Neutrophil (primary cell): ENCODE data around the gene BAIAP2L2.
"Not testable (repeated sequence)": the region's sequence is repeated elsewhere in the genome, so short reads cannot be mapped to it uniquely, and the experiment has no call there.

Experiments used
- H3K27ac ChIP-seq: fragments of 200-600 bp; sonication (generic); 2 replicates; pipeline ENCODE4 v1.5.1; 2016; ENCODE audit warnings: mild to moderate bottlenecking, moderate library complexity
- H3K27me3 ChIP-seq: fragments of 200-600 bp; sonication (generic); 2 replicates; pipeline ENCODE4 v1.6.0; 2016; ENCODE audit warnings: mild to moderate bottlenecking
- H3K36me3 ChIP-seq: fragments of 200-600 bp; sonication (generic); 2 replicates; pipeline ENCODE4 v1.5.1; 2017
- H3K4me1 ChIP-seq, 2 experiments: fragments of 200-600 bp in 1 of 2; sonication (generic) in 1 of 2; 1 replicate in 1 of 2; 2 replicates in 1 of 2; pipeline versions ENCODE4 v1.5.1 to v1.6.1; 2013 to 2016; ENCODE audit warnings: low read depth in 1 of 2, low read length in 1 of 2, mild to moderate bottlenecking in 1 of 2, moderate library complexity in 1 of 2; ENCODE audit not compliant: control insufficient read depth in 1 of 2, insufficient read depth in 1 of 2
- H3K4me3 ChIP-seq, 2 experiments: fragments of 200-600 bp in 1 of 2; sonication (generic) in 1 of 2; 1 replicate in 1 of 2; 2 replicates in 1 of 2; pipeline ENCODE4 v1.5.1; 2013 to 2016; ENCODE audit warnings: low read depth in 1 of 2, low read length in 1 of 2, mild to moderate bottlenecking in 1 of 2, moderate library complexity in 1 of 2
- H3K9me3 ChIP-seq: fragments of 200-600 bp; sonication (generic); 2 replicates; pipeline ENCODE4 v1.5.1; 2016
- CTCF ChIP-seq: fragments of 200-600 bp; sonication (generic); IDR thresholded peaks from 2 replicates; pipeline ENCODE4 v1.5.1; 2016; ENCODE audit warnings: antibody characterized with exemption

Gene BAIAP2L2

GRCh38 chr22:38040953-38041759, 69.3 kb downstream of the BAIAP2L2 start:
- Histone ChIP-seq H3K36me3 (no peaks in the 10 kb centered on the region), H3K4me1 (peaks cover 19 to 23% of the 10 kb centered on the region in 2 experiments), H3K9me3 (no peaks in the 10 kb centered on the region), H3K27me3 (no peaks in the 10 kb centered on the region), H3K27ac (no peak overlapping the region), H3K4me3 (no peak overlapping the region)
- TF ChIP-seq CTCF, result no peak

- Histone ChIP-seq H3K27me3 (no peaks in the 10 kb centered on the region), H3K36me3 (no peaks in the 10 kb centered on the region), H3K4me1 (peaks cover 21 to 23% of the 10 kb centered on the region in 2 experiments), H3K27ac (no peak overlapping the region), H3K9me3 (no peaks in the 10 kb centered on the region), H3K4me3 (no peak overlapping the region)
- TF ChIP-seq CTCF, result no peak
These were observed 71.3 kb downstream of the BAIAP2L2 start for GRCh38 chr22:38038890-38039812.

- peaks cover 23 to 28% of the 10 kb centered on the region in 2 experiments for H3K4me1 ChIP-seq
- no peak overlapping the region for H3K4me3 ChIP-seq
- no peaks in the 10 kb centered on the region for H3K9me3 ChIP-seq
- TF ChIP-seq CTCF, result no peak
- H3K36me3 ChIP-seq, result no peaks in the 10 kb centered on the region
- no peak overlapping the region for H3K27ac ChIP-seq
- H3K27me3 ChIP-seq, result no peaks in the 10 kb centered on the region
These were observed 72.1 kb downstream of the BAIAP2L2 start for GRCh38 chr22:38038426-38038825.

- H3K4me1 ChIP-seq, result peaks cover 17 to 19% of the 10 kb centered on the region in 2 experiments
- not testable (repeated sequence) for H3K9me3 ChIP-seq, H3K36me3 ChIP-seq, H3K27ac ChIP-seq, H3K27me3 ChIP-seq, H3K4me3 ChIP-seq
These were observed 72.9 kb downstream of the BAIAP2L2 start for GRCh38 chr22:38037367-38038150.

- Histone ChIP-seq H3K36me3 (no peaks in the 10 kb centered on the region), H3K4me1 (peaks cover 6 to 9% of the 10 kb centered on the region in 2 experiments), H3K27ac (no peak overlapping the region), H3K27me3 (no peaks in the 10 kb centered on the region), H3K4me3 (no peak overlapping the region), H3K9me3 (no peaks in the 10 kb centered on the region)
- no peak for TF ChIP-seq CTCF
These were observed 74.0 kb downstream of the BAIAP2L2 start for GRCh38 chr22:38036392-38037062.
